GM23338 (cell line): Measurements from ENCODE around the gene TM7SF2. TPM values are rescaled to one million over a fixed set of nuclear protein-coding genes. Genes with fewer than 3 reads are reported as not detected.

ENCODE experiments used
- ATAC-seq: fragments of 200-7000 bp; cut with Tn5 transposase; 3 replicates; pipeline ENCODE4 v1.9.1; 2020
- DNase-seq: peaks from one replicate; pipeline ENCODE4 v3.0.0-alpha.2; 2015; ENCODE audit warnings: low spot score
- H2AFZ ChIP-seq: fragments of 200-600 bp; sonication (generic); 2 replicates; pipeline ENCODE4 v1.8.0; 2016; ENCODE audit warnings: antibody characterized with exemption, mild to moderate bottlenecking, moderate library complexity
- H3F3A ChIP-seq: fragments of 200-600 bp; sonication (generic); replicated peaks from 2 replicates; pipeline ENCODE4 v1.8.0; 2017; ENCODE audit warnings: antibody characterized with exemption, mixed run types, low read depth
- H3K27ac ChIP-seq: fragments of 200-600 bp; sonication (generic); 2 replicates; pipeline ENCODE4 v1.6.1; 2016; ENCODE audit warnings: low read depth
- H3K27me3 ChIP-seq: fragments of 200-600 bp; sonication (generic); 2 replicates; pipeline ENCODE4 v1.8.0; 2016; ENCODE audit warnings: mild to moderate bottlenecking, mixed run types, moderate library complexity; ENCODE audit not compliant: insufficient read depth
- H3K36me3 ChIP-seq: fragments of 200-600 bp; sonication (generic); 2 replicates; pipeline ENCODE4 v1.8.0; 2016; ENCODE audit warnings: mild to moderate bottlenecking; ENCODE audit not compliant: insufficient read depth
- H3K4me1 ChIP-seq: fragments of 200-600 bp; sonication (generic); 2 replicates; pipeline ENCODE4 v1.8.0; 2016; ENCODE audit warnings: mild to moderate bottlenecking, moderate library complexity; ENCODE audit not compliant: insufficient read depth
- H3K4me2 ChIP-seq: fragments of 200-600 bp; sonication (generic); 2 replicates; pipeline ENCODE4 v1.7.1; 2017; ENCODE audit warnings: mixed run types
- H3K4me3 ChIP-seq: fragments of 200-600 bp; sonication (generic); 2 replicates; pipeline ENCODE4 v1.6.1; 2016; ENCODE audit warnings: mixed run types
- H3K79me2 ChIP-seq: fragments of 200-600 bp; sonication (generic); replicated peaks from 2 replicates; pipeline ENCODE4 v1.8.0; 2017; ENCODE audit warnings: mild to moderate bottlenecking; ENCODE audit not compliant: insufficient read depth
- H3K9me2 ChIP-seq: fragments of 200-600 bp; sonication (generic); 2 replicates; pipeline ENCODE4 v1.8.0; 2017; ENCODE audit not compliant: insufficient read depth
- H4K20me1 ChIP-seq: fragments of 200-600 bp; sonication (generic); replicated peaks from 2 replicates; pipeline ENCODE4 v1.8.0; 2017; ENCODE audit warnings: mild to moderate bottlenecking; ENCODE audit not compliant: insufficient read depth
- H3K27ac Mint-ChIP-seq: 2 replicates; pipeline ENCODE4 v1.8.0; 2020; ENCODE audit warnings: inconsistent platforms, mild to moderate bottlenecking, moderate library complexity, mixed read lengths
- H3K27me3 Mint-ChIP-seq: 3 replicates; pipeline ENCODE4 v1.8.0; 2022; ENCODE audit warnings: low read depth, mild to moderate bottlenecking, moderate library complexity, mixed read lengths, inconsistent platforms; ENCODE audit not compliant: insufficient read depth, poor library complexity
- H3K36me3 Mint-ChIP-seq: 3 replicates; pipeline ENCODE4 v1.8.0; 2021; ENCODE audit warnings: low read depth, mild to moderate bottlenecking, inconsistent platforms, moderate library complexity, mixed read lengths
- H3K4me1 Mint-ChIP-seq: 3 replicates; pipeline ENCODE4 v1.8.0; 2020; ENCODE audit warnings: mild to moderate bottlenecking, inconsistent platforms, mixed read lengths
- H3K4me3 Mint-ChIP-seq: 3 replicates; pipeline ENCODE4 v1.8.0; 2021; ENCODE audit warnings: moderate library complexity, mild to moderate bottlenecking, inconsistent platforms, mixed read lengths
- H3K9me3 Mint-ChIP-seq: 3 replicates; pipeline ENCODE4 v1.8.0; 2020; ENCODE audit warnings: moderate library complexity, mild to moderate bottlenecking, inconsistent platforms, mixed read lengths
- EZH2phosphoT487 ChIP-seq: fragments of 200-600 bp; sonication (generic); IDR thresholded peaks from one replicate; pipeline ENCODE4 v1.8.1; 2018; ENCODE audit warnings: antibody characterized with exemption; ENCODE audit not compliant: unreplicated experiment
- POLR2AphosphoS5 ChIP-seq: IDR thresholded peaks from 2 replicates; pipeline ENCODE4 v1.6.1; 2016; ENCODE audit warnings: antibody characterized with exemption, low read depth
- STAT1 ChIP-seq: IDR thresholded peaks from one replicate; pipeline ENCODE4 v1.6.1; 2016; ENCODE audit warnings: antibody characterized with exemption; ENCODE audit not compliant: unreplicated experiment
- ZNF331 ChIP-seq: fragments of 250-450 bp; sonication (Bioruptor Pico); IDR thresholded peaks from 2 replicates; pipeline ENCODE4 v1.5.0; 2020; ENCODE audit warnings: low read depth, mild to moderate bottlenecking, moderate library complexity
- long read RNA-seq: library from polyadenylated mRNA; unstranded; transcript quantifications from one replicate; pipeline ENCODE4 v2.0.0, GENCODE V29; 2020; ENCODE audit not compliant: unreplicated experiment
- polyA plus RNA-seq: library from polyadenylated mRNA; unstranded; fragments of >200 nt; fragmentation: Nextera tagmentation; extraction: Ambion mirVana; gene quantifications from 2 replicates; pipeline ENCODE4 v1.2.1, GENCODE V29; 2016
- total RNA-seq: library from RNA; depleted of rRNA; stranded (reverse); fragments of >200 nt; shearing (Covaris generic); gene quantifications from 2 replicates; pipeline ENCODE4 v1.2.3, GENCODE V29; 2014; rRNA removed
- TF ChIP-seq, protein P1 (sequence below), 2 experiments: fragments of 200-600 bp in 1 of 2; sonication (generic) in 1 of 2; conservative IDR thresholded peaks; 2 replicates each; pipeline versions ENCODE4 v1.5.1 to v1.6.1; 2016 to 2017; ENCODE audit warnings: antibody characterized with exemption in 2 of 2, low read depth in 2 of 2, mild to moderate bottlenecking in 2 of 2, moderate library complexity in 1 of 2
- TF ChIP-seq, protein P2 (sequence below): IDR thresholded peaks from one replicate; pipeline ENCODE4 v1.6.1; 2018; ENCODE audit warnings: antibody characterized with exemption; ENCODE audit not compliant: unreplicated experiment

Gene TM7SF2
- total RNA-seq (70.2 and 82.3 TPM in 2 replicates), polyA plus RNA-seq (43.5 and 48.7 TPM in 2 replicates)
- long read RNA-seq, transcript TM7SF2-201 (10 exons, 1,722 nt), result major isoform, 29 of 53 reads
- long read RNA-seq, partial matches to known transcripts, result 2 of 53 reads
- long read RNA-seq, other reads (novel, unspliced or antisense), result 22 of 53 reads

DNA sequence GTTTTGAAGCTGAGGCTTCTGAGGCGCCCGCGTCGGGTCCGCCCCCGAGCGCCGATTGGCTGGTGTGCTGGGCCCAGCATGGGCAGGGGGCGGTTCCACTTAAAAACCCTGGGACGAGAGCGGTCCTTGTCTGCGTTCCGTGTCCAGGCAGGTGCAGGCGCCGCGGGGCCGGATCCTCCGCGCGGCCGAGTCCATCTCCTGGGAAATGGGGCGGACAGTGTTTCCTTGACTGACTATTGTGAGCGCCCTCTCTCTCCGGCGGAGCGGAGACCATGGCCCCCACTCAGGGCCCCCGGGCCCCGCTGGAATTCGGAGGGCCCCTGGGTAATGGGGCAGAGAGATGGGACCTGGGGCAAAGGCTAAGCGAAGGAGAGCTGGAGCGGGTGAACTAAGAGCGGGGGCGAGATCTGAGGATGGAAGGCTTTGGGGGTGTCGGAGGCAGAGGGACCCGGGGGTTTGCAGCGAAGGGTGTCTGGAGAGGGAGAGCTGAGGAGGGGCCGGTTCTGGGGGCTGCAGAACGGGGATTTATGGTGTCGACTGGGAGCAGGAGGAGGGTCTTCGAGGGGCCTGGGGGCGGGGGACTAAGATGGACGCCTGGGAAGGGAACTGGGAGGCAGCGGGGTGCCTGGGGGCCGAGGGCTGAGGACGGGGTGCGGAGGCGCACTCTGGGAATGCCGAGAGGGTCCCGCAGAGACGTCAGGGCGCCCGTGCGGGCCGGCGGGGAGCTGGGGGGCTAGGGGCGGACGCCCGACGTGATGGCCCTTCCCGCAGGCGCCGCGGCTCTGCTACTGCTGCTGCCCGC lies at the start of gene TM7SF2:
TSS of gene TM7SF2 (plus strand) at position 129 of the 802 bp plus-strand sequence. CDS start at position 273, 144 bp downstream.
- H3K4me1 ChIP-seq, result peaks cover 13% of the 10 kb centered on the region
- H3K36me3 ChIP-seq, result no peaks in the 10 kb centered on the region
- peaks cover 13% of the 10 kb centered on the region for H3F3A ChIP-seq
- peaks cover 8% of the 10 kb centered on the region; the same call in 1 of the 2 replicates for H3K79me2 ChIP-seq
- H3K27me3 ChIP-seq, result no peaks in the 10 kb centered on the region
- peak within 1 kb of the TSS; percentile 99 for H3K4me3 ChIP-seq
- H3K36me3 Mint-ChIP-seq, result peaks cover 24% of the 10 kb centered on the region; the same call in 2 of the 3 replicates
- peak within 1 kb of the TSS; percentile 94 for H3K27ac Mint-ChIP-seq
- peak within 1 kb of the TSS; percentile 99 for H3K4me2 ChIP-seq
- peaks cover 25% of the 10 kb centered on the region for H3K4me1 Mint-ChIP-seq
- H3K27me3 Mint-ChIP-seq, result peaks cover 39% of the 10 kb centered on the region
- peaks cover 5% of the 10 kb centered on the region; the same call in 1 of the 2 replicates for H4K20me1 ChIP-seq
- peak; percentile 96 for TF ChIP-seq POLR2AphosphoS5
- TF ChIP-seq, protein P1, sequence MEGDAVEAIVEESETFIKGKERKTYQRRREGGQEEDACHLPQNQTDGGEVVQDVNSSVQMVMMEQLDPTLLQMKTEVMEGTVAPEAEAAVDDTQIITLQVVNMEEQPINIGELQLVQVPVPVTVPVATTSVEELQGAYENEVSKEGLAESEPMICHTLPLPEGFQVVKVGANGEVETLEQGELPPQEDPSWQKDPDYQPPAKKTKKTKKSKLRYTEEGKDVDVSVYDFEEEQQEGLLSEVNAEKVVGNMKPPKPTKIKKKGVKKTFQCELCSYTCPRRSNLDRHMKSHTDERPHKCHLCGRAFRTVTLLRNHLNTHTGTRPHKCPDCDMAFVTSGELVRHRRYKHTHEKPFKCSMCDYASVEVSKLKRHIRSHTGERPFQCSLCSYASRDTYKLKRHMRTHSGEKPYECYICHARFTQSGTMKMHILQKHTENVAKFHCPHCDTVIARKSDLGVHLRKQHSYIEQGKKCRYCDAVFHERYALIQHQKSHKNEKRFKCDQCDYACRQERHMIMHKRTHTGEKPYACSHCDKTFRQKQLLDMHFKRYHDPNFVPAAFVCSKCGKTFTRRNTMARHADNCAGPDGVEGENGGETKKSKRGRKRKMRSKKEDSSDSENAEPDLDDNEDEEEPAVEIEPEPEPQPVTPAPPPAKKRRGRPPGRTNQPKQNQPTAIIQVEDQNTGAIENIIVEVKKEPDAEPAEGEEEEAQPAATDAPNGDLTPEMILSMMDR (conservative IDR thresholded peaks at IDR 0.05; ENCODE audit: low read depth in 2 of 2), result no peak
- H3K4me3 Mint-ChIP-seq, result peak within 1 kb of the TSS; percentile 96
- peak; percentile 73 for ATAC-seq
- peaks cover 2% of the 10 kb centered on the region; the same call in 2 of the 3 replicates for H3K9me3 Mint-ChIP-seq
- H2AFZ ChIP-seq, result no peak within 1 kb of the TSS
- no peaks in the 10 kb centered on the region for H3K9me2 ChIP-seq
- peak within 1 kb of the TSS; percentile 90 for H3K27ac ChIP-seq
- DNase-seq, result peak; percentile 99

DNA sequence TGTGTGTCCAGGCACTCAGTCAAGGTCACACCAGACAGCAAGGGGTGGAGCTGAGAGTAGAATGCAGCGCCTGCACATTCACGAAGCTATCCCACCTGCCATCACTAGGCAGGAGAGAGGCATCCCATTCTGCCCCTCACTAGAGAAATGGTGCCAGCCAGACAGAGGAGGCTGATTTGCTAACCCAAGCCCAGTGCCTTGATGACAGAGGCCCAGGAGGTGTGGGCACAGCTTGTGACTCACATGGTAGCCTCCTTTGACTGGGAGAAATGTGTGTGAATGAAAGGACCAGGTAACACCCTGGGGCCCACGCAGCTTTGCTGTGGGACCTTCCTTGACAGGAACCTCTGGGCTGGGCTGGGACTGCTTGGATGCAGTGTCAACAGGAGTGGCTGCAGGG lies 48.1 kb upstream of the TM7SF2 start:
- no peak overlapping the region for H3K4me3 Mint-ChIP-seq
- Histone ChIP-seq H3K4me2 (no peak overlapping the region), H3K27me3 (no peaks in the 10 kb centered on the region), H3F3A (no peaks in the 10 kb centered on the region), H3K79me2 (no peaks in the 10 kb centered on the region), H3K36me3 (no peaks in the 10 kb centered on the region), H4K20me1 (no peaks in the 10 kb centered on the region), H2AFZ (no peak overlapping the region), H3K4me1 (peaks cover 13% of the 10 kb centered on the region), H3K4me3 (no peak overlapping the region), H3K9me2 (no peaks in the 10 kb centered on the region), H3K27ac (no peak overlapping the region)
- peaks cover 34% of the 10 kb centered on the region for H3K4me1 Mint-ChIP-seq
- H3K36me3 Mint-ChIP-seq, result no peaks in the 10 kb centered on the region
- H3K27me3 Mint-ChIP-seq, result peaks cover 9% of the 10 kb centered on the region
- no peak for DNase-seq
- H3K9me3 Mint-ChIP-seq, result no peaks in the 10 kb centered on the region
- ATAC-seq, result no peak
- no peak overlapping the region for H3K27ac Mint-ChIP-seq
- TF ChIP-seq ZNF331 (CRISPR knock-in tag), result no peak
- no peak for TF ChIP-seq EZH2phosphoT487
- TF ChIP-seq, protein P2, sequence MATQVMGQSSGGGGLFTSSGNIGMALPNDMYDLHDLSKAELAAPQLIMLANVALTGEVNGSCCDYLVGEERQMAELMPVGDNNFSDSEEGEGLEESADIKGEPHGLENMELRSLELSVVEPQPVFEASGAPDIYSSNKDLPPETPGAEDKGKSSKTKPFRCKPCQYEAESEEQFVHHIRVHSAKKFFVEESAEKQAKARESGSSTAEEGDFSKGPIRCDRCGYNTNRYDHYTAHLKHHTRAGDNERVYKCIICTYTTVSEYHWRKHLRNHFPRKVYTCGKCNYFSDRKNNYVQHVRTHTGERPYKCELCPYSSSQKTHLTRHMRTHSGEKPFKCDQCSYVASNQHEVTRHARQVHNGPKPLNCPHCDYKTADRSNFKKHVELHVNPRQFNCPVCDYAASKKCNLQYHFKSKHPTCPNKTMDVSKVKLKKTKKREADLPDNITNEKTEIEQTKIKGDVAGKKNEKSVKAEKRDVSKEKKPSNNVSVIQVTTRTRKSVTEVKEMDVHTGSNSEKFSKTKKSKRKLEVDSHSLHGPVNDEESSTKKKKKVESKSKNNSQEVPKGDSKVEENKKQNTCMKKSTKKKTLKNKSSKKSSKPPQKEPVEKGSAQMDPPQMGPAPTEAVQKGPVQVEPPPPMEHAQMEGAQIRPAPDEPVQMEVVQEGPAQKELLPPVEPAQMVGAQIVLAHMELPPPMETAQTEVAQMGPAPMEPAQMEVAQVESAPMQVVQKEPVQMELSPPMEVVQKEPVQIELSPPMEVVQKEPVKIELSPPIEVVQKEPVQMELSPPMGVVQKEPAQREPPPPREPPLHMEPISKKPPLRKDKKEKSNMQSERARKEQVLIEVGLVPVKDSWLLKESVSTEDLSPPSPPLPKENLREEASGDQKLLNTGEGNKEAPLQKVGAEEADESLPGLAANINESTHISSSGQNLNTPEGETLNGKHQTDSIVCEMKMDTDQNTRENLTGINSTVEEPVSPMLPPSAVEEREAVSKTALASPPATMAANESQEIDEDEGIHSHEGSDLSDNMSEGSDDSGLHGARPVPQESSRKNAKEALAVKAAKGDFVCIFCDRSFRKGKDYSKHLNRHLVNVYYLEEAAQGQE, result no peak
- TF ChIP-seq STAT1, result no peak
- TF ChIP-seq POLR2AphosphoS5, result no peak
- TF ChIP-seq, protein P1 (conservative IDR thresholded peaks at IDR 0.05; ENCODE audit: low read depth in 2 of 2), result no peak
